GM12865 (cell line): Measurements from ENCODE around the gene ALG13.

Source experiments
- DNase-seq: peaks from one replicate; pipeline ENCODE4 v3.0.0; 2010; ENCODE audit warnings: low read depth
- H3K4me3 ChIP-seq: 2 replicates; pipeline ENCODE4 v1.5.1; 2011; ENCODE audit warnings: mild to moderate bottlenecking, low read depth, low read length, control low read depth
- CTCF ChIP-seq: IDR thresholded peaks from 2 replicates; pipeline ENCODE4 v1.5.1; 2011; ENCODE audit warnings: low read length, control low read depth, low read depth, inconsistent platforms; ENCODE audit not compliant: insufficient read depth; ENCODE audit errors: missing control alignments

The ALG13 gene

DNA sequence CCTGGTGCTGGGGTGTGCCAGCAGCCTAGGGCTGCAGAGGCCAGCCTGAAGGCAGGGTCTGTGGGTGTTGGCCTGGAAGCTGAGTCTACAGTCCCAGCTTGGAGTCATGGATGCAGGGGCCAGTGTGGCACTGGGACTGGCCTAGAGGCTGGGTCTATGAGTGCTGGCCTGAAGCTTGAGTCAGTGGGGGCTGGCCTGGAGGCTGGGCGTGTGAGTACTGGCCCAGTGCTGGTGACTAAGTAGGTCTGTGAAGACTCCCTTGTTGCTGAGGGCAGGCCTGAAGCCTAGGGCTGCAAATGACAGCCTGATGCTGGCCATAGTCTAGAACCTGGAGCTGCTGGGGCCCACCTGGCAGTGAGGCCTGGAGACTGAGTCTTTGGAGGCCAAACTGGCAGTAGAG is 31.3 kb upstream of the ALG13 start:
- TF ChIP-seq CTCF, result no peak
- no peak for DNase-seq
- no peak overlapping the region for H3K4me3 ChIP-seq

DNA sequence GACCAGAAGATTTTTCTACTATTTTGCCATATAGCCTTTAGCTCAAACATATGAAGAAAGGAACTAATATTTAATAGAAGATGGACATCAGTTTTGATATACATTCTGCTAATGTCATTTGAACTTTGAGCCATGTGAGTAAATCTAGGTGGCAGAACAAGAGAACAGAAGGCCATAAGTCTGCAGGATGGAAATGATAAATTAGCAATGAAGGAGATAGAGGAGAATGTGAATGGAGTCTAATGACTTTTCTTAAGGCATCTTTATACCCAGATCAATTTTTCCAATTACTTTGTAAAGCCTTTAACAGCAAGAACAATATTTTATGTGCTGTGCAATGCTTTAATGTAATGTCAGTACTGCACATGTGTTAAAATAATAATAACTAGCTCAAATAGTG is 30.1 kb upstream of the ALG13 start:
- no peak for TF ChIP-seq CTCF

DNA sequence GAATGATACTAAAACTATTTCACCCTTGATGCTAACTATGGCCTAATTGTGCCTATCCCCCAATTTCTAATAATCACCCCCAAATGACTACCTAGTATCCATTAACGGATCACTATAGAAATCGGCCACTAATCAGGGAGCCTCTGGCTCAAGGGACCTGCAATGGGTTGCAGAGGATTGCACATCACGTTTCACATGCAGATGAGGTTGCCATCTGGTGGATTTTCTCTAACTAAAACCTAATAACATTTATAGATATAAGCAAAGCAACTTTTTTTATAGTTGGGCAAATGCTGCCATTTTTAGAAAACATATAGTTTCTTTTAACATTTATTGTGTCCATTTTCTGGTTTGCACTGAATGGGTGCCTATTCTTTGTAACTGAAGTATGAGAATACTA is 28.3 kb upstream of the ALG13 start:
- DNase-seq, result no peak
- no peak overlapping the region for H3K4me3 ChIP-seq
- no peak for TF ChIP-seq CTCF

More for the DNA sequence above, 30.1 kb upstream of the ALG13 start:
- H3K4me3 ChIP-seq, result no peak overlapping the region
- DNase-seq, result no peak

DNA sequence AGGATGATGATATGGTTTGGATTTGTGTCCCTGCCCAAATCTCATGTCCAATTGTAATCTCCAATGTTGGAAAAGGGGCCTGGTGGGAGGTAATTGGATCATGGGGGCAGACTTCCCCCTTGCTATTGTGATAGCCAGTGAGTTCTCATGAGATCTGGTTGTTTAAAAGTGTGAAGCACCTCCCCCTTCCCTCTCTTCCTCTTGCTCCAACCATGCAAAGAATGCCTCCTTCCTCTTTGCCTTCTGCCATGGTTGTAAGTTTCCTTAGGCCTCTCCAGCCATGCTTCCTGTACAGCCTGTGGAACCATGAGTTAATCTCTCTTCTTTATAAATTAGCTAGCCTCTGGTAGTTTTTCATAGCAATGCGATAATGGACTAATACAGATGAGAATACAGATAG is 19.7 kb upstream of the ALG13 start:
- no peak for TF ChIP-seq CTCF
- no peak for DNase-seq

DNA sequence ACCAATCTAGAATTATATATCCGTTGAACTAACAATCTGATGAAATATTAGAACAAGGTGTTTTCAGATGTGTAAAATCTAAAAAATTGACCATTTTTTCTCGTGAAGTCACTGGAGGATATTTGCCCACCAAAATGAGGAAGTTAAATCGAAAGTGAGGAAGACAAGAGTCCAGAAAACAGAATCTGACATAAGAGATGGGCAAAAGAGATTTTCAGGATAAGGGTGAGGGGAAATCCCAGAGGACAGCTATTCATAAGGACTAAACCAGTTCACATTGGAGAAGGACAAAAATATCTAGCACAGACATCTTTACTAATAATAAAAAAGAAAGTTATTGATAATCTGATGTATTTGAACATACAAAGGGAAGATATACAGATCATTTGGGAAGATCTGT is 18.7 kb upstream of the ALG13 start:
- TF ChIP-seq CTCF, result no peak
- no peak for DNase-seq
- H3K4me3 ChIP-seq, result no peak overlapping the region

More for the DNA sequence above, 19.7 kb upstream of the ALG13 start:
- H3K4me3 ChIP-seq, result no peak overlapping the region

- no peak for DNase-seq
- no peak for TF ChIP-seq CTCF
- H3K4me3 ChIP-seq, result no peak overlapping the region
Observed at GRCh38 chrX:111671668-111672067, 9.3 kb upstream of the ALG13 start.

GRCh38 chrX:111687305-111687704 is 6.3 kb downstream of the ALG13 start:
- DNase-seq, result no peak
- TF ChIP-seq CTCF, result no peak
- no peak overlapping the region for H3K4me3 ChIP-seq
